Measurements from ENCODE around the gene HMG20A.

HMG20A gene

GRCh38 chr15:77494964-77495363 lies 74.3 kb downstream of the HMG20A start:
- Mint-ChIP-seq H3K27me3 (ENCODE audit: low read depth) (no peaks in the 10 kb centered on the region), H3K4me1 (peaks cover 86% of the 10 kb centered on the region), H3K36me3 (ENCODE audit: low read depth) (peaks cover 9% of the 10 kb centered on the region), H3K27ac (peak overlapping the region; percentile 93 to 98 (median 97)), H3K4me3 (peak overlapping the region in 2 of 3 experiments; percentile 18 to 22), H3K9me3 (no peaks in the 10 kb centered on the region)
- TF ChIP-seq CTCF (IDR thresholded peaks at IDR 0.05; ENCODE audit: unreplicated experiment in 3 of 3): no peak

- peaks cover under 1% of the 10 kb centered on the region for H3K36me3 Mint-ChIP-seq (ENCODE audit: low read depth)
- H3K27me3 Mint-ChIP-seq (ENCODE audit: low read depth): no peaks in the 10 kb centered on the region
- no peaks in the 10 kb centered on the region for H3K9me3 Mint-ChIP-seq
- TF ChIP-seq CTCF (IDR thresholded peaks at IDR 0.05; ENCODE audit: unreplicated experiment in 3 of 3): no peak
- H3K27ac Mint-ChIP-seq: peak overlapping the region; percentile 93 to 98 (median 97)
- peaks cover 80% of the 10 kb centered on the region for H3K4me1 Mint-ChIP-seq
- H3K4me3 Mint-ChIP-seq: peak overlapping the region in 1 of 3 experiments; percentile 38
Measured at GRCh38 chr15:77495838-77496596, 75.3 kb downstream of the HMG20A start.

GRCh38 chr15:77496715-77497109 lies 76.0 kb downstream of the HMG20A start:
- peaks cover 80% of the 10 kb centered on the region for H3K4me1 Mint-ChIP-seq

GRCh38 chr15:77497110-77497737 lies 76.5 kb downstream of the HMG20A start:
- H3K27me3 Mint-ChIP-seq (ENCODE audit: low read depth): no peaks in the 10 kb centered on the region
- no peaks in the 10 kb centered on the region for H3K36me3 Mint-ChIP-seq (ENCODE audit: low read depth)
- no peak for TF ChIP-seq CTCF (IDR thresholded peaks at IDR 0.05; ENCODE audit: unreplicated experiment in 3 of 3)
- no peaks in the 10 kb centered on the region for H3K9me3 Mint-ChIP-seq
- H3K4me1 Mint-ChIP-seq: peaks cover 79% of the 10 kb centered on the region
- H3K4me3 Mint-ChIP-seq: peak overlapping the region; percentile 27 to 76 (median 51)
- peak overlapping the region; percentile 93 to 98 (median 97) for H3K27ac Mint-ChIP-seq

More at GRCh38 chr15:77496715-77497109, 76.0 kb downstream of the HMG20A start:
- Mint-ChIP-seq H3K4me3 (peak overlapping the region in 2 of 3 experiments; percentile 24 to 38), H3K27ac (peak overlapping the region; percentile 93 to 98 (median 97)), H3K36me3 (ENCODE audit: low read depth) (no peaks in the 10 kb centered on the region), H3K9me3 (no peaks in the 10 kb centered on the region), H3K27me3 (ENCODE audit: low read depth) (no peaks in the 10 kb centered on the region)
- peak; percentile 82 to 87 (median 83) for TF ChIP-seq CTCF (IDR thresholded peaks at IDR 0.05; ENCODE audit: unreplicated experiment in 3 of 3)

GRCh38 chr15:77497942-77498361 lies 77.3 kb downstream of the HMG20A start:
- H3K9me3 Mint-ChIP-seq: no peaks in the 10 kb centered on the region
- peak overlapping the region; percentile 93 to 98 (median 97) for H3K27ac Mint-ChIP-seq
- H3K36me3 Mint-ChIP-seq (ENCODE audit: low read depth): no peaks in the 10 kb centered on the region
- no peaks in the 10 kb centered on the region for H3K27me3 Mint-ChIP-seq (ENCODE audit: low read depth)
- H3K4me3 Mint-ChIP-seq: peak overlapping the region; percentile 42 to 76 (median 54)
- no peak for TF ChIP-seq CTCF (IDR thresholded peaks at IDR 0.05; ENCODE audit: unreplicated experiment in 3 of 3)
- H3K4me1 Mint-ChIP-seq: peaks cover 77% of the 10 kb centered on the region

Measured in nephron (organoid).